OCI-LY7 (cell line): ENCODE data around the gene CLEC2B. TPM values are rescaled to one million over a fixed set of nuclear protein-coding genes. Genes with fewer than 3 reads are reported as not detected.

Experiments used
- BruUV-seq: library from RNA; stranded (reverse); fragments of 400-500 nt; replicated peaks from 2 replicates; lab custom pipeline; 2021; lab: Mats Ljungman, UMichigan
- CTCF ChIA-PET: fragments of 300-600 bp; sonication (Branson Sonifier 250); formaldehyde crosslinking; loops from one replicate; lab custom pipeline; 2022; ENCODE audit warnings: antibody characterized with exemption; ENCODE audit not compliant: unreplicated experiment; lab: Charles Lee
- POLR2A ChIA-PET: fragments of 300-600 bp; sonication (Branson Sonifier 250); formaldehyde crosslinking; loops from one replicate; lab custom pipeline; 2022; ENCODE audit warnings: antibody characterized with exemption; lab: Charles Lee
- DNase-seq: peaks from one replicate; pipeline ENCODE4 v3.0.0-alpha.2; 2015; ENCODE audit warnings: low spot score
- H2AFZ ChIP-seq: fragments of 200-600 bp; sonication (generic), shearing (Covaris generic); 2 replicates; pipeline ENCODE4 v1.6.1; 2014; ENCODE audit warnings: mild to moderate bottlenecking, antibody characterized with exemption, low read length, moderate library complexity
- H3K27ac ChIP-seq: fragments of 200-600 bp; sonication (generic); 2 replicates; pipeline ENCODE4 v1.5.1; 2014; ENCODE audit warnings: mixed run types, low read depth, mild to moderate bottlenecking, moderate library complexity, low read length, inconsistent platforms; ENCODE audit not compliant: poor library complexity, severe bottlenecking
- H3K36me3 ChIP-seq: fragments of 200-600 bp; sonication (generic); 2 replicates; pipeline ENCODE4 v1.6.1; 2014; ENCODE audit warnings: mild to moderate bottlenecking, antibody characterized with exemption, low read length, moderate library complexity, mixed read lengths; ENCODE audit not compliant: insufficient read depth
- H3K4me1 ChIP-seq: fragments of 200-600 bp; sonication (generic); 2 replicates; pipeline ENCODE4 v1.5.1; 2014; ENCODE audit warnings: mild to moderate bottlenecking, low read length; ENCODE audit not compliant: insufficient read depth, poor library complexity, severe bottlenecking
- H3K4me2 ChIP-seq: fragments of 200-600 bp; sonication (generic); 2 replicates; pipeline ENCODE4 v1.6.1; 2014; ENCODE audit warnings: mild to moderate bottlenecking, low read length
- H3K4me3 ChIP-seq: fragments of 200-600 bp; sonication (generic); 2 replicates; pipeline ENCODE4 v1.5.1; 2014; ENCODE audit warnings: mild to moderate bottlenecking, low read depth, low read length; ENCODE audit not compliant: poor library complexity, severe bottlenecking
- H3K79me2 ChIP-seq: fragments of 200-600 bp; sonication (generic); 2 replicates; pipeline ENCODE4 v1.6.1; 2016; ENCODE audit warnings: low read depth, mild to moderate bottlenecking, low read length, moderate library complexity, mixed read lengths; ENCODE audit not compliant: insufficient read depth
- H3K9me2 ChIP-seq: fragments of 200-600 bp; sonication (generic); 2 replicates; pipeline ENCODE4 v1.6.1; 2016; ENCODE audit warnings: mild to moderate bottlenecking, low read length, mixed read lengths; ENCODE audit not compliant: insufficient read depth
- H3K9me3 ChIP-seq: fragments of 200-600 bp; sonication (generic); 2 replicates; pipeline ENCODE4 v1.6.1; 2014; ENCODE audit warnings: mild to moderate bottlenecking, mixed run types, low read length, mixed read lengths
- H4K20me1 ChIP-seq: fragments of 200-600 bp; sonication (generic); 2 replicates; pipeline ENCODE4 v1.6.1; 2014; ENCODE audit warnings: mild to moderate bottlenecking, antibody characterized with exemption, low read length, moderate library complexity, mixed read lengths; ENCODE audit not compliant: insufficient read depth
- CTCF ChIP-seq: fragments of 200-600 bp; sonication (generic); conservative IDR thresholded peaks from 2 replicates; pipeline ENCODE4 v1.5.1; 2014; ENCODE audit warnings: mild to moderate bottlenecking, antibody characterized with exemption, low read length, moderate library complexity, mixed read lengths
- EZH2phosphoT487 ChIP-seq: fragments of 200-600 bp; sonication (generic); IDR thresholded peaks from 2 replicates; pipeline ENCODE4 v1.6.1; 2018; ENCODE audit warnings: low read depth, borderline replicate concordance, mild to moderate bottlenecking, mixed run types, antibody characterized with exemption, low read length, moderate library complexity, mixed read lengths
- intact Hi-C: fragments of 100-400 bp; cut with micrococcal nuclease; formaldehyde crosslinking; loops from one replicate; pipeline ENCODE4 v1.10.0; 2022; ENCODE audit not compliant: unreplicated experiment
- total RNA-seq, 2 experiments: library from RNA; depleted of rRNA in 1 of 2; stranded (reverse); fragments of >200 nt in 1 of 2; shearing (Covaris generic) in 1 of 2; gene quantifications; 2 replicates each; pipeline ENCODE4 v1.2.3, GENCODE V29; 2014 to 2022

The CLEC2B gene
- total RNA-seq, 2 experiments from 2014 or later: 2.2 to 2.3 TPM

- intact Hi-C loops: no loop called here
- no peak overlapping the region for H3K4me2 ChIP-seq
- H2AFZ ChIP-seq: no peak overlapping the region
- no peak for TF ChIP-seq CTCF
- peaks cover 15% of the 10 kb centered on the region; the same call in 1 of the 2 replicates for H3K9me3 ChIP-seq
- ChIA-PET CTCF (no interaction called here), POLR2A (no interaction called here)
- peak; percentile 7 for DNase-seq
- H3K4me1 ChIP-seq: no peaks in the 10 kb centered on the region
- H3K4me3 ChIP-seq: no peak overlapping the region
- no peaks in the 10 kb centered on the region for H4K20me1 ChIP-seq
- BruUV-seq: no TSS peak
- H3K27ac ChIP-seq: no peak overlapping the region
- no peaks in the 10 kb centered on the region for H3K9me2 ChIP-seq
- no peaks in the 10 kb centered on the region for H3K79me2 ChIP-seq
- no peaks in the 10 kb centered on the region for H3K36me3 ChIP-seq
These were observed 41.7 kb upstream of the CLEC2B start for GRCh38 chr12:9910716-9911421.

GRCh38 chr12:9909724-9910123, 40.6 kb upstream of the CLEC2B start:
- no peak overlapping the region for H3K4me3 ChIP-seq
- H3K9me2 ChIP-seq: no peaks in the 10 kb centered on the region
- intact Hi-C loops: no loop called here
- no peaks in the 10 kb centered on the region for H3K4me1 ChIP-seq
- no peaks in the 10 kb centered on the region for H3K36me3 ChIP-seq
- no peak for TF ChIP-seq EZH2phosphoT487
- no peak for TF ChIP-seq CTCF
- H2AFZ ChIP-seq: no peak overlapping the region
- CTCF ChIA-PET: interaction anchor here (0.6 kb wide), 1 partner anchor 89 kb away, joined by 3 read pairs; the partner anchor contains the start of gene CLEC1B
- no peak for DNase-seq
- H3K4me2 ChIP-seq: no peak overlapping the region
- H3K9me3 ChIP-seq: peaks cover 15% of the 10 kb centered on the region; the same call in 1 of the 2 replicates
- H4K20me1 ChIP-seq: no peaks in the 10 kb centered on the region
- BruUV-seq: no TSS peak
- no peaks in the 10 kb centered on the region for H3K79me2 ChIP-seq
- H3K27ac ChIP-seq: no peak overlapping the region
- POLR2A ChIA-PET: no interaction called here

GRCh38 chr12:9908350-9908749, 39.2 kb upstream of the CLEC2B start:
- intact Hi-C loops: no loop called here

More at GRCh38 chr12:9908350-9908749, 39.2 kb upstream of the CLEC2B start:
- H3K4me1 ChIP-seq: no peaks in the 10 kb centered on the region
- H3K36me3 ChIP-seq: no peaks in the 10 kb centered on the region
- ChIA-PET POLR2A (no interaction called here), CTCF (no interaction called here)
- H3K9me2 ChIP-seq: no peaks in the 10 kb centered on the region
- no peak overlapping the region for H3K4me2 ChIP-seq
- no peak overlapping the region for H3K4me3 ChIP-seq
- no peak for DNase-seq
- no peaks in the 10 kb centered on the region for H3K79me2 ChIP-seq
- H4K20me1 ChIP-seq: no peaks in the 10 kb centered on the region
- TF ChIP-seq CTCF: no peak
- TF ChIP-seq EZH2phosphoT487: no peak
- H2AFZ ChIP-seq: no peak overlapping the region
- no peak overlapping the region for H3K27ac ChIP-seq
- BruUV-seq: no TSS peak
- peaks cover 15% of the 10 kb centered on the region; the same call in 1 of the 2 replicates for H3K9me3 ChIP-seq
